NCI-H2029 treated with DMSO at 0.1 percent for 48 hours (cell line): ENCODE results near the gene CMTR1.

ENCODE experiments used
- DNase-seq: peaks from one replicate; lab custom pipeline; 2025; lab: John Stamatoyannopoulos, UW

The CMTR1 gene

GRCh38 chr6:37477656-37478435 is 44.8 kb downstream of the CMTR1 start:
- no peak for DNase-seq

DNA sequence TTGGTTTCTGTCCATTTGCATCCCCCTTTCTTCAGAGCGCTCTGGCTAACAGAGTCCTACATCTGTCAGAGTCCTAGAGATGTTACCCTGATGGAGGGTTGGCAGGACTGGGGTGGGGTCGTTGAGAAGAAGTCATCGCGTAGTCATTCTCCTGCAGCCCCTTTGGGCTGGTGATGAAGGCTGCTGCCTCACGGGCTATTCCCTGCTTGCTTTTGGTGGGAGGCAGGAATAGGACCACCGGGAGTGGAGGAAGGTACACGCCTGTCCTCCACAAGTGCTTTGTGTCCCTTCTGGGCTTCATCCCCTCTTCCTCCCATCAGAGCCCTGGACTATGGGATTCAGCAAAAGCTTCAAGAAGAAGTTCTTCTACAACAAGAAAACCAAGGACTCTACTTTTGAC is 45.8 kb downstream of the CMTR1 start:
- DNase-seq, result no peak

- DNase-seq, result no peak
These were observed 46.3 kb downstream of the CMTR1 start for GRCh38 chr6:37479266-37479854.

GRCh38 chr6:37480118-37480736 is 47.2 kb downstream of the CMTR1 start:
- DNase-seq, result no peak

DNA sequence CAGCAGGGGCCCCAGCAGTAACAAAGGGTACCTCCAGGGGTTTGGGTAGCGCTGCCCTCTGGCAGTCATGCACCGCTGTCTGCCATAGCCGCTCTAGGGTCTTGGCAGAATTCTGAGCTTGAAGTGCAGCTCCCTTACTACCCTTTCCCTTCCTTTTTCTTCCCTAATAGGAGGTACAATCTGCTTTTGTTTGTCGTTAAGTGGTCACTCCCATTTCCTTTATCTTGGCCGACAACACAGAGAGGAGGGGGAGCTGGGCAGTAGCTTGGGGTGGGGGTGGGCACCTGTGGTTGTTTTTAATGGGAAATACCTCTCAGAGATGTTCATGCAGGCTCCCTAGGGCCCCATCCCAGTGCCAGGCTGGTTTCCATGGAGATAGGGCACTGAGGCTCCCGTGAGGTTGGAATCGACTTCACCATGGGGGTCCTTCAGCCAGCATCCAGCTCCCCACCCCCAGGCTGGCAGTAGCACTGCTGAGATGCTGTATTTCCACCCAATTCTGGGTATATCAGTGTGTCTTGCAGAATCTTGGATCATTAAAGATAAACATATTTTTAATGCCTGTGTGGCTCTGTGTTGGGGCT is 48.0 kb downstream of the CMTR1 start:
- DNase-seq, result no peak

- DNase-seq, result no peak
These were observed 48.9 kb downstream of the CMTR1 start for GRCh38 chr6:37481711-37482605.

GRCh38 chr6:37482606-37483251 is 49.7 kb downstream of the CMTR1 start:
- no peak for DNase-seq

GRCh38 chr6:37483252-37483901 is 50.4 kb downstream of the CMTR1 start:
- DNase-seq, result no peak

GRCh38 chr6:37483917-37484785 is 51.1 kb downstream of the CMTR1 start:
- no peak for DNase-seq

DNA sequence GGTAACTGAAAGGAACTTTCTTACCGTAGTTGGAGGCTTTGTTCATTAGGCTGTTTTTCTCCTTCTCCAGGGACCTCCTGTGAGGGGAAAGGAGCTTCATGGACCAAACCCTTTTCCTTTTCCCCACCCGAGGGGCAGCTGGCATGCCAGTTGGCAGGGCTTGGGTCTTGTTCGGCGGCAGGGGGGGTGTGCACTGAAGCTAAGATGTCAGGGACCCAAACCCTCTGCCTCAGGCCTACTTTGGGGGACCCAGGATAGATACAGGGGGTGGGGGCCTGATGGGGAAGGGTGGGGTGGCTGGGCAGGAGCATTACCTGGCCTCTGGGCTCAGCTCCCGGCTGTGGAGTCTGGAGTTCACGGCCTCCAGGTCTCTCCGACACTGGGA is 51.8 kb downstream of the CMTR1 start:
- no peak for DNase-seq

DNA sequence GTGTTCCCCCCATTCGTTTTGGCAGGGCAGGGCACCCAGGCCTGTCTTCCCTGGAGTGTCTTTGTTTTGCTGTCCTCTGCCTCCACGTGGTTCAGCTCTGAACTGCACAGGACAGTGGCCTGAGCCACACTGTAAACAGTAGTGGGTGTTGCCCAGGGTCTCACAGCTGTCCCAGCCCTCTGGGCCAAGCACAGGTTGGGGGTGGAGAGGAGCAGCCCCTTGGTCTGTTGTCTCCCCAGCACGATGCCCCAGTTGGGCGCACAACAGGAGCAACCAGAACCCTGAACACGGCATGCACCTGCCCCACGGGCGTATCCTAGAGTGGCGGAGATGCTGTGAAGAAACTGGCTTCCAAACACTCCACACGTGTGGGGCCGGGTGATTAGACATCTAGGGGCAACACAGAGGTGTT is 52.3 kb downstream of the CMTR1 start:
- no peak for DNase-seq

DNA sequence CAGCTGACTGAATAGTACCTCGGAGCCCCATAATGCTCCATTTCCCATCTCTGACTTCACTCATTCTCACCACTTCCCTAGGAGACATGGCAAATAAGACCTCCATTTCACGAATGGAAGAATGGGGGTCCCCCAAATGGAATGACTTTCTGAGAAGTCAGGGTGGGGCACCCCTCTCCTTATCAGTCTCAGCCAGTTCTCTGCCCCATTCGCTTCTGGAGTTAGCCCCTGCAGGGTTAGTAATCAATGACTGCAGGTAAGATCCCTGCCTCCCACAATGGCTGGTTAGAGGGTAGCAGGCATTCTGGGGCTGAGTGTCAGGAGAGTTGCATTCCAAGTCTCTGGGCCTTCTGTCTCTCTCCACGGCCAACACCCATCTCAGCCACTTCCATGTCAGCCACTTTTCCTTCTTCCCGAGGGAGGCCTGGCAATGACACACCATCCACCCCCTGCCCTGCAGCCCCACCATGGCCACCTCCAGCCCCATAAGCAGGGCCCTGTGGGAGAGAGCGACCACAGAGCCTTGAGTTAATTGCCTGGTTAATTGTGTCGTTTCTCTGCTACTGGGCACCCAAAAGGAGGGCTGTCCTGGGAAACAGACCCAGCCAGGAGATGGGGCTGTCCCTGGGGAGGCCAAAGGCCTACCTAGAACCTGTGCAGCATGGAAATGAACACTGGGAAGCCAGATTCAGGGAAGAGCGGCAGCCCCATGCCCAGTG is 53.3 kb downstream of the CMTR1 start:
- DNase-seq, result no peak

- no peak for DNase-seq
These were observed 54.8 kb downstream of the CMTR1 start for GRCh38 chr6:37487591-37488380.

DNA sequence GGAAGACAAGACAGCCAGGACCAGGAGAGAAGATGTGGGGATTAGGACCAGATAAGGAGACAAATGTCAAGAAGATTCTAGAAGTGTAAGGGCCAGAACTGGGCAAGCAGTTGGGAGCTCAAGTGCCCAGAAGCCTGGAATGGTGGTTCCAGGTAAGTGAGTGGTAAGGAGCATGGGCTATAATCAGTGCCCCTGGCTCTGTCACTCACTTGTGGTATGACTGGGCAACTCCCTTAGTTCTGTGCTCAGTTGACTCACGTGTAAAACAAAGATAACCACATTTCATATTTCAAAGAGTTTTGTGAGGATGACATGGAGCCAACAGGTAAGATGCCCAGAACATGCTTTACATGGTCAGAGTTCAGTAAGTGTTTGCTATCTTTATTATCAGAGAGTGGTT is 55.5 kb downstream of the CMTR1 start:
- DNase-seq, result no peak

GRCh38 chr6:37489697-37490336 is 56.8 kb downstream of the CMTR1 start:
- no peak for DNase-seq

DNA sequence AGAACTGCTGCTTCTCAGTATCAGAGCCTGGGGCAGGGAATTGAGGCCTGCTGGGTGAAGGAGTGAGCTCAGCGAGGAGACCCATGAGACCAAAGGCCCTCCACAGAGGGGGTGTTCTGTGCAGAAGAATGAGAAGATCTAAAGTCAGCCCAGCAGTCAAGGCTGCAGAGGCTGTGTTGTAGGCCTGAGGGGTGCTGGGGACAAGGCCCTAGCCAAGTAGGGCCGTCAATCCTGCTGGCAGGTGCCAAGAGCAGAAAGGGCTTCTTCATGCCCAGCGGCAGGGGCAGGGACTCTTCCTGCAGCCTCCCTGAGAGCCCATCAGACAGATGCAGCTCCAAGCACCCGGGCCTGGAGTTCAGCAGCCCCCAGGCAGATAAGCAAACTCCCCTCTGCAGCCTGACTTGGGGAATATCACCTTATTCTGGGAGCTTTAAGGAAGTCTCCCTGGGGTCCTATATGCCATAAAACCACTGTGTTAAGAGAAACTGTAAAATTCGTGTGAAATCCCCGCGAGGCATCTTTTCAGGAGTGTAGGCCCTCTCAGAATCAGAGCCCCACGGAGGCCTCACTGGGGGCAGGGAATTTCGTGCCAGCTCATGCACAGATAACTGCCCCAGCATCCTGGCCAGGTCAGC is 57.6 kb downstream of the CMTR1 start:
- no peak for DNase-seq

DNA sequence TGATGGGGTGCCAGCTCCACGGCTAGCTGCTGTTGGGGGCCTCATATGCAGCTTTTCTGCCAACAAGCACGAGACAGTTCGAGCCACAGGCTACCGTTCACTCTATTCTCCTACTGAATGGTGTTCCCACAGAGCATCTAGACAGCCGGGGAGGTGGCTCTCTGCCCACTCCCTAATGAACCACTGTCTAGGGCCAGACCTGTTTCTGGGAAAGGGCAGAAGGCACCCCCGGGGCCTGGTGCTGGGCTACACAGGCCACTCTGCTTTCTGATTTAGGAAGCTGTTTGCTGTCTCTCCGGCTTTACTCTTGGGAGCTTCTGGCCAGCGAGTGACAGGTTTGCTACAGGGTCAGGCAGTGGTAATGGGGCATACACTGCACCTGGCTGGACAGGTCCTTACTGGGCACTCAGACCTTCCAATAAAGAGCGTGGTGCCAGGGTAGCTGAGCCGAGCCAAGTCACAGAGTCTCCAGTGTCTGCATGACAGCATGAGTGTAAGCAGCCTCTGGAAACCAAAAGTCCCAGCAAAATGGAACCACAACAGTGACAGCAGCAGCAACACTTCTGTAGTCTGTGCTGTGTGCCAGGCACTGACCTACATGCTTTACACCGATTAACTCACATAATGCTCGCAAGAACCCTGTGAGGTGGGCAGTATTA is 58.3 kb downstream of the CMTR1 start:
- DNase-seq, result no peak
